Adrenal gland (tissue), 12 donors: ENCODE measurements around the gene CTDSPL. TPM values are rescaled to one million over a fixed set of nuclear protein-coding genes. Genes with fewer than 3 reads are reported as not detected.

Source experiments
- DNase-seq, 7 donors: peaks; one replicate each; pipeline ENCODE4 v3.0.0-alpha.2; 2019 to 2020
- H3K27ac ChIP-seq, 5 donors: fragments of 200-600 bp; sonication (generic) in 4 of 5; 1 replicate in 3 of 5; 2 replicates in 2 of 5; pipeline versions ENCODE4 v1.5.1 to v1.8.0; 2016 to 2020; ENCODE audit warnings: mild to moderate bottlenecking in 1 of 5
- H3K27me3 ChIP-seq: fragments of 200-600 bp; 2 replicates; pipeline ENCODE4 v1.8.0; 2021
- H3K36me3 ChIP-seq, 2 donors: fragments of 200-600 bp; replicated peaks in 1 of 2; 1 replicate in 1 of 2; 2 replicates in 1 of 2; pipeline versions ENCODE4 v1.5.1 to v1.8.0; 2018 to 2022
- H3K4me1 ChIP-seq, 2 donors: fragments of 200-600 bp; replicated peaks in 1 of 2; 1 replicate in 1 of 2; 2 replicates in 1 of 2; pipeline versions ENCODE4 v1.5.1 to v1.8.0; 2018 to 2021
- H3K4me3 ChIP-seq, 4 donors: fragments of 200-600 bp; sonication (generic) in 3 of 4; one replicate each; pipeline ENCODE4 v1.5.1; 2016 to 2018
- H3K9me3 ChIP-seq, 3 donors: fragments of 200-600 bp; sonication (generic) in 1 of 3; replicated peaks in 1 of 3; 1 replicate in 2 of 3; 2 replicates in 1 of 3; pipeline versions ENCODE4 v1.5.1 to v1.8.0; 2016 to 2021
- CTCF ChIP-seq, 6 experiments: fragments of 450-650 bp in 4 of 6; fragments of 200-600 bp in 2 of 6; sonication (generic) in 1 of 6; IDR thresholded peaks; 1 replicate in 5 of 6; 2 replicates in 1 of 6; pipeline versions ENCODE4 v1.5.1 to v1.8.0; 2016 to 2021; ENCODE audit warnings: antibody characterized with exemption in 6 of 6, mild to moderate bottlenecking in 2 of 6, moderate library complexity in 1 of 6
- POLR2A ChIP-seq, 2 donors: fragments of 450-650 bp; IDR thresholded peaks; one replicate each; pipeline ENCODE4 v1.6.1; 2017; ENCODE audit warnings: antibody characterized with exemption in 2 of 2, mild to moderate bottlenecking in 2 of 2, moderate library complexity in 1 of 2
- WGBS, 4 donors: extraction: QIAGEN DNeasy Blood & Tissue Kit in 2 of 4; methylation state at CpG; one replicate each; pipeline versions ENCODE4 v1.1.5 to v1.1.7; 2013 to 2017; 5-methylcytosine and 5-hydroxymethylcytosine counted together
- intact Hi-C, 2 donors: fragments of 100-400 bp; cut with DNase I; formaldehyde crosslinking; loops; one replicate each; pipeline versions ENCODE4 v1.14.1 to v1.15.0; 2022 to 2023
- polyA plus RNA-seq, 3 donors: library from polyadenylated mRNA; stranded (reverse); fragments of 200-250 nt in 2 of 3; fragments of 350-450 nt in 1 of 3; fragmentation: Illumina TruSeq in 1 of 3; extraction: RNeasy Lipid Tissue Mini Kit (QIAGEN cat#74804) in 1 of 3; gene quantifications; one replicate each; pipeline ENCODE4 v1.2.3, GENCODE V29; 2013 to 2014
- total RNA-seq, 9 donors: library from RNA; depleted of rRNA in 4 of 9; stranded (reverse); fragments of >200 nt in 4 of 9; fragments of 120-200 nt in 1 of 9; fragmentation: NEBNext Ultra II Directional in 1 of 9; extraction: Animal tissue kit (Norgen Biotek cat#: 25700) in 1 of 9; gene quantifications; one replicate each; pipeline versions ENCODE4 v1.1.0 to v1.2.4, GENCODE V29; 2013 to 2023
- donor health status: healthy with polysubstance abuse.
- donor health status: Bipolar disorder and iron deficiency.
- donor health status: DM: yes; HTN: yes; CAD: no.
- donor health status: DM: no; HTN: no; CAD: no.
- donor health status: DM: no; HTN: no; CAD: no.
- donor health status: DM: yes; HTN: yes; CAD: no.

CTDSPL gene
- total and polyA plus RNA-seq, 12 donors: 6.4 to 27.7 (median 16.0) TPM

- no peaks in the 10 kb centered on the region for H3K36me3 ChIP-seq
- peak overlapping the region in 3 of 5 donors; percentile 27 to 60 (median 31) for H3K27ac ChIP-seq
- WGBS, 4 donors: 46 to 65% (median 57%) methylated on average over 2 of the region's 2 CpGs
- no peaks in the 10 kb centered on the region for H3K9me3 ChIP-seq
- H3K4me3 ChIP-seq: no peak overlapping the region
- DNase-seq: no peak
- H3K27me3 ChIP-seq: no peaks in the 10 kb centered on the region
- H3K4me1 ChIP-seq: peaks cover 4 to 16% of the 10 kb centered on the region in 2 donors
- no peak for TF ChIP-seq CTCF (IDR thresholded peaks at IDR 0.05)
- no peak for TF ChIP-seq POLR2A (IDR thresholded peaks at IDR 0.05)
- intact Hi-C loops: no loop called here
Observed at GRCh38 chr3:37956723-37957538, 95.3 kb downstream of the CTDSPL start.

GRCh38 chr3:37957539-37957936 is 95.9 kb downstream of the CTDSPL start:
- Histone ChIP-seq H3K4me3 (no peak overlapping the region), H3K9me3 (no peaks in the 10 kb centered on the region), H3K27me3 (no peaks in the 10 kb centered on the region), H3K36me3 (no peaks in the 10 kb centered on the region), H3K27ac (peak overlapping the region in 3 of 5 donors; percentile 27 to 45 (median 31)), H3K4me1 (peaks cover 4 to 20% of the 10 kb centered on the region in 2 donors)
- no peak for DNase-seq
- intact Hi-C loops: no loop called here
- 77 to 84% (median 80%) methylated on average over 7 of the region's 7 CpGs for WGBS, 4 donors
- TF ChIP-seq CTCF (IDR thresholded peaks at IDR 0.05) (no peak), POLR2A (IDR thresholded peaks at IDR 0.05) (no peak)

GRCh38 chr3:37961622-37962431 is 100.1 kb downstream of the CTDSPL start:
- Histone ChIP-seq H3K9me3 (no peaks in the 10 kb centered on the region), H3K4me1 (peaks cover 2 to 13% of the 10 kb centered on the region in 2 donors), H3K27ac (peak overlapping the region in 1 of 5 donors; percentile 37), H3K4me3 (no peak overlapping the region), H3K36me3 (no peaks in the 10 kb centered on the region), H3K27me3 (no peaks in the 10 kb centered on the region)
- DNase-seq: no peak
- 62 to 71% (median 66%) methylated on average over 6 of the region's 6 CpGs for WGBS, 4 donors
- TF ChIP-seq POLR2A (IDR thresholded peaks at IDR 0.05): no peak
- no peak for TF ChIP-seq CTCF (IDR thresholded peaks at IDR 0.05)
- intact Hi-C loops: no loop called here

- Histone ChIP-seq H3K4me3 (no peak overlapping the region), H3K27ac (no peak overlapping the region), H3K27me3 (no peaks in the 10 kb centered on the region), H3K4me1 (peaks cover 0 to 7% of the 10 kb centered on the region in 2 donors), H3K36me3 (no peaks in the 10 kb centered on the region), H3K9me3 (no peaks in the 10 kb centered on the region)
- intact Hi-C loops: no loop called here
- DNase-seq: no peak
- 73 to 78% (median 74%) methylated on average over 5 of the region's 5 CpGs for WGBS, 4 donors
- TF ChIP-seq POLR2A (IDR thresholded peaks at IDR 0.05) (no peak), CTCF (IDR thresholded peaks at IDR 0.05) (no peak)
Observed at GRCh38 chr3:37963016-37963415, 101.3 kb downstream of the CTDSPL start.
